HepG2 (cell line): ENCODE measurements around the gene COL18A1. TPM values are rescaled to one million over a fixed set of nuclear protein-coding genes. Genes with fewer than 3 reads are reported as not detected.

Experiments
- ARID2 ChIP-seq: sonication (generic); formaldehyde crosslinking; IDR thresholded peaks from 2 replicates; pipeline ENCODE4 v1.8.1; 2022; ENCODE audit warnings: mild to moderate bottlenecking, missing genetic modification reagents, borderline replicate concordance
- CC2D1A ChIP-seq: sonication (generic); formaldehyde crosslinking; IDR thresholded peaks from 2 replicates; pipeline ENCODE4 v1.8.1; 2023; ENCODE audit warnings: mild to moderate bottlenecking, missing genetic modification reagents
- FOSL2 ChIP-seq: sonication (generic); formaldehyde crosslinking; IDR thresholded peaks from 2 replicates; pipeline ENCODE4 v1.4.0; 2020; ENCODE audit warnings: missing genetic modification reagents
- FOXP1 ChIP-seq, 2 experiments: fragments of 450-650 bp in 1 of 2; IDR thresholded peaks; 2 replicates each; pipeline ENCODE4 v1.6.1; 2017 to 2018; ENCODE audit warnings: antibody characterized with exemption in 1 of 2
- GABPA ChIP-seq, 2 experiments: IDR thresholded peaks; 2 replicates each; pipeline ENCODE4 v1.6.1; 2011 to 2016; ENCODE audit warnings: low read depth in 2 of 2, low read length in 1 of 2, missing biosample characterization in 1 of 2, missing genetic modification characterization in 1 of 2
- HDAC2 ChIP-seq: sonication (generic); formaldehyde crosslinking; IDR thresholded peaks from 2 replicates; pipeline ENCODE4 v1.4.0; 2020; ENCODE audit warnings: missing genetic modification reagents
- HMGA1 ChIP-seq: sonication (generic); formaldehyde crosslinking; conservative IDR thresholded peaks from 2 replicates; pipeline ENCODE4 v1.4.0; 2020; ENCODE audit warnings: missing genetic modification reagents
- HNF4A ChIP-seq: sonication (generic); formaldehyde crosslinking; IDR thresholded peaks from 2 replicates; pipeline ENCODE4 v1.4.0; 2020; ENCODE audit warnings: missing genetic modification reagents
- KAT8 ChIP-seq: IDR thresholded peaks from 2 replicates; pipeline ENCODE4 v1.6.1; 2016; ENCODE audit warnings: missing genetic modification reagents, missing compliant biosample characterization
- KDM3A ChIP-seq: IDR thresholded peaks from 2 replicates; pipeline ENCODE4 v1.6.1; 2018; ENCODE audit warnings: low read depth, missing compliant biosample characterization
- KLF12 ChIP-seq: sonication (generic); formaldehyde crosslinking; IDR thresholded peaks from 2 replicates; pipeline ENCODE4 v1.4.0; 2020; ENCODE audit warnings: missing genetic modification reagents, borderline replicate concordance
- KLF15 ChIP-seq: sonication (generic); formaldehyde crosslinking; IDR thresholded peaks from 2 replicates; pipeline ENCODE4 v1.8.1; 2023; ENCODE audit warnings: borderline replicate concordance, mild to moderate bottlenecking, inconsistent platforms, missing genetic modification reagents, mixed read lengths
- MAX ChIP-seq: IDR thresholded peaks from 2 replicates; pipeline ENCODE4 v1.6.1; 2012; ENCODE audit warnings: inconsistent platforms
- MXD1 ChIP-seq: sonication (generic); formaldehyde crosslinking; IDR thresholded peaks from 2 replicates; pipeline ENCODE4 v1.4.0; 2020; ENCODE audit warnings: mild to moderate bottlenecking, missing genetic modification reagents
- PAWR ChIP-seq: sonication (generic); formaldehyde crosslinking; IDR thresholded peaks from 2 replicates; pipeline ENCODE4 v1.4.0; 2020; ENCODE audit warnings: missing genetic modification reagents, mild to moderate bottlenecking, borderline replicate concordance
- TCF7 ChIP-seq: sonication (generic); IDR thresholded peaks from 2 replicates; pipeline ENCODE4 v1.6.1; 2016; ENCODE audit warnings: antibody characterized with exemption, low read depth
- TCF7L2 ChIP-seq: IDR thresholded peaks from 2 replicates; pipeline ENCODE4 v1.6.1; 2011; ENCODE audit warnings: mild to moderate bottlenecking, low read depth, low read length, moderate library complexity
- TEAD3 ChIP-seq: optimal IDR thresholded peaks from 2 replicates; pipeline ENCODE3; 2016; ENCODE audit warnings: borderline replicate concordance
- TFE3 ChIP-seq: IDR thresholded peaks from 2 replicates; pipeline ENCODE4 v1.6.1; 2016
- YEATS2 ChIP-seq: sonication (generic); formaldehyde crosslinking; IDR thresholded peaks from 2 replicates; pipeline ENCODE4 v1.4.0; 2020; ENCODE audit warnings: missing genetic modification reagents, borderline replicate concordance
- ZBTB46 ChIP-seq: sonication (generic); formaldehyde crosslinking; IDR thresholded peaks from 2 replicates; pipeline ENCODE4 v1.4.0; 2020; ENCODE audit warnings: mild to moderate bottlenecking, missing genetic modification reagents, borderline replicate concordance
- ZNF3 ChIP-seq: IDR thresholded peaks from 2 replicates; pipeline ENCODE4 v1.7.0; 2017; ENCODE audit warnings: inconsistent platforms
- ZNF30 ChIP-seq: sonication (generic); formaldehyde crosslinking; IDR thresholded peaks from 2 replicates; pipeline ENCODE4 v1.5.0; 2020; ENCODE audit warnings: mild to moderate bottlenecking, missing genetic modification reagents
- ZNF335 ChIP-seq: sonication (generic); formaldehyde crosslinking; IDR thresholded peaks from 2 replicates; pipeline ENCODE4 v1.4.0; 2020; ENCODE audit warnings: missing genetic modification reagents
- ZNF496 ChIP-seq: sonication (generic); formaldehyde crosslinking; IDR thresholded peaks from 2 replicates; pipeline ENCODE4 v1.8.1; 2023; ENCODE audit warnings: mild to moderate bottlenecking, moderate library complexity, missing genetic modification reagents; ENCODE audit not compliant: insufficient replicate concordance
- ZNF562 ChIP-seq: sonication (generic); formaldehyde crosslinking; IDR thresholded peaks from 2 replicates; pipeline ENCODE4 v1.8.0; 2022; ENCODE audit warnings: missing genetic modification reagents, borderline replicate concordance
- ZNF615 ChIP-seq: sonication (generic); formaldehyde crosslinking; IDR thresholded peaks from 2 replicates; pipeline ENCODE4 v1.5.0; 2020; ENCODE audit warnings: mild to moderate bottlenecking, missing genetic modification reagents, borderline replicate concordance
- ZNF792 ChIP-seq: IDR thresholded peaks from 2 replicates; pipeline ENCODE4 v1.6.1; 2016
- polyA plus RNA-seq, 8 experiments: library from polyadenylated mRNA; depleted of rRNA in 3 of 8; stranded (reverse) in 7 of 8; unstranded in 1 of 8; fragments of >200 nt; fragmentation: Illumina TruSeq in 4 of 8; extraction: Trizol in 4 of 8; gene quantifications; 2 replicates each; pipeline versions ENCODE4 v1.2.1 to v1.2.3, GENCODE V29; 2011 to 2016; ENCODE audit warnings: low read depth in 4 of 8, missing spikeins in 1 of 8, mixed read lengths in 1 of 8; ENCODE audit not compliant: insufficient read depth in 1 of 8
- total RNA-seq, 5 experiments: library from RNA; depleted of rRNA; stranded (reverse); fragments of >200 nt; fragmentation: Illumina TruSeq; extraction: Trizol; gene quantifications; 2 replicates each; pipeline ENCODE4 v1.2.3, GENCODE V29; 2016; ENCODE audit warnings: low read depth in 1 of 5

COL18A1 gene
- total and polyA plus RNA-seq, 2 of the 13 experiments (the other 11 are each of a cell fraction or from before 2014, with no cell fraction given): 79.0 to 102 TPM

- TF ChIP-seq KLF15 (CRISPR knock-in tag) (no peak), PAWR (CRISPR knock-in tag) (peak; percentile 42; the same call in 1 of the 2 replicates), YEATS2 (CRISPR knock-in tag) (no peak), ZNF30 (no peak), HMGA1 (CRISPR knock-in tag) (no peak), CC2D1A (CRISPR knock-in tag) (no peak), ZNF562 (CRISPR knock-in tag) (no peak), FOXP1 (IDR thresholded peaks at IDR 0.05) (no peak), FOXP1 (CRISPR knock-in tag; IDR thresholded peaks at IDR 0.05) (0 out of 2 replicates have a peak, but pooled peaks have one; percentile 31), ARID2 (CRISPR knock-in tag) (no peak), ZNF615 (CRISPR knock-in tag) (no peak; the same call in 1 of the 2 replicates), HNF4A (CRISPR knock-in tag) (peak; percentile 65), KAT8 (peak; percentile 46; the same call in 1 of the 2 replicates), MXD1 (peak; percentile 56; the same call in 1 of the 2 replicates), ZBTB46 (CRISPR knock-in tag) (no peak), TFE3 (peak; percentile 42; the same call in 1 of the 2 replicates), ZNF792 (CRISPR knock-in tag) (peak; percentile 70; the same call in 1 of the 2 replicates), HDAC2 (peak; percentile 56; the same call in 1 of the 2 replicates), FOSL2 (CRISPR knock-in tag) (no peak; the same call in 1 of the 2 replicates), MAX (peak; percentile 74; the same call in 1 of the 2 replicates), TEAD3 (CRISPR knock-in tag) (peak; percentile 44), ZNF335 (CRISPR knock-in tag) (peak; percentile 91), TCF7L2 (peak; percentile 86), ZNF496 (CRISPR knock-in tag) (no peak), KLF12 (CRISPR knock-in tag) (no peak), TCF7 (peak; percentile 94), KDM3A (peak; percentile 74; the same call in 1 of the 2 replicates), GABPA (IDR thresholded peaks at IDR 0.05; ENCODE audit: low read depth, low read length) (no peak), GABPA (CRISPR knock-in tag; IDR thresholded peaks at IDR 0.05; ENCODE audit: low read depth) (no peak), ZNF3 (no peak)
These were observed 44.1 kb downstream of the COL18A1 start (continued) for GRCh38 chr21:45448810-45449657.
